HG02981 (cell line): ENCODE measurements around the gene PDCD11.
A peak's percentile ranks its signal among the peaks of the same experiment; 100 is the strongest.
"Not testable (repeated sequence)": the region's sequence is repeated elsewhere in the genome, so short reads cannot be mapped to it uniquely, and the experiment has no call there.

Source experiments
- ATAC-seq: cut with Tn5 transposase; IDR thresholded peaks from one replicate; pipeline ENCODE4 v1.9.1; 2021; ENCODE audit warnings: mild to moderate bottlenecking, moderate library complexity; ENCODE audit not compliant: unreplicated experiment

PDCD11 gene

GRCh38 chr10:103396067-103396788 is at the start of gene PDCD11, which contains the start of gene ATP5MK:
Gene PDCD11, plus strand, starts transcription at chr10:103396626. Its CDS starts 1,801 bp downstream, at chr10:103398427.
Gene ATP5MK, minus strand, starts transcription at chr10:103396475. Its CDS starts 4,018 bp downstream, at chr10:103392457.
- ATAC-seq = peak; percentile 99

GRCh38 chr10:103350175-103350516 is 46.3 kb upstream of the PDCD11 start:
- ATAC-seq = no peak

- peak; percentile 67 for ATAC-seq
Measured at GRCh38 chr10:103350517-103351260, 45.7 kb upstream of the PDCD11 start, which contains the start of gene PCGF6. Gene PCGF6, minus strand, starts transcription at chr10:103351140. Its CDS starts 74 bp downstream, at chr10:103351066.

GRCh38 chr10:103353281-103353680 is 43.1 kb upstream of the PDCD11 start:
- no peak for ATAC-seq

- not testable (repeated sequence) for ATAC-seq
Measured at GRCh38 chr10:103354567-103354966, 41.9 kb upstream of the PDCD11 start.

- ATAC-seq = no peak
Measured at GRCh38 chr10:103355906-103356599, 40.4 kb upstream of the PDCD11 start.

GRCh38 chr10:103359493-103359892 is 36.9 kb upstream of the PDCD11 start:
- not testable (repeated sequence) for ATAC-seq

GRCh38 chr10:103360791-103361190 is 35.6 kb upstream of the PDCD11 start:
- not testable (repeated sequence) for ATAC-seq

- no peak for ATAC-seq
Measured at GRCh38 chr10:103367379-103367781, 29.0 kb upstream of the PDCD11 start.

- peak; percentile 47 for ATAC-seq
Measured at GRCh38 chr10:103367782-103368518, 28.5 kb upstream of the PDCD11 start, which contains the start of gene TAF5. Gene TAF5, plus strand, starts transcription at chr10:103367976. Its CDS starts 14 bp downstream, at chr10:103367990.

- no peak for ATAC-seq
Measured at GRCh38 chr10:103373544-103373943, 22.9 kb upstream of the PDCD11 start.

GRCh38 chr10:103374263-103374662 is 22.2 kb upstream of the PDCD11 start:
- ATAC-seq = no peak

GRCh38 chr10:103382769-103383168 is 13.7 kb upstream of the PDCD11 start:
- ATAC-seq = no peak

GRCh38 chr10:103394180-103394579 is 2.2 kb upstream of the PDCD11 start:
- ATAC-seq = no peak

GRCh38 chr10:103395754-103396066 is 716 bp upstream of the PDCD11 start:
- no peak for ATAC-seq

GRCh38 chr10:103396789-103397087 is 312 bp downstream of the PDCD11 start:
- ATAC-seq = no peak

- no peak for ATAC-seq
Measured at GRCh38 chr10:103397191-103397825, 882 bp downstream of the PDCD11 start.

GRCh38 chr10:103413564-103413963 is 17.1 kb downstream of the PDCD11 start:
- ATAC-seq = no peak

GRCh38 chr10:103415581-103415980 is 19.2 kb downstream of the PDCD11 start:
- ATAC-seq = no peak

- no peak for ATAC-seq
Measured at GRCh38 chr10:103416436-103417147, 20.2 kb downstream of the PDCD11 start.
